ENCODE results near the gene LRRC25. TPM values are rescaled to one million over a fixed set of nuclear protein-coding genes. Genes with fewer than 3 reads are reported as not detected.
A peak's percentile ranks its signal among the peaks of the same experiment; 100 is the strongest.

Gene LRRC25
- total RNA-seq, 1 experiment from 2014 or later, result not detected

- intact Hi-C loops (cut with micrococcal nuclease; ENCODE audit: unreplicated experiment), result no loop called here
- no TSS peak for BruUV-seq (replicated peaks)
- peaks cover 11% of the 10 kb centered on the region for H3K36me3 ChIP-seq (ENCODE audit: control insufficient read depth, insufficient read depth, low read length)
- Mint-ChIP-seq H3K27ac (ENCODE audit: unreplicated experiment) (peak overlapping the region; percentile 15), H3K27me3 (ENCODE audit: insufficient read depth, unreplicated experiment) (no peaks in the 10 kb centered on the region), H3K9me3 (ENCODE audit: unreplicated experiment) (no peaks in the 10 kb centered on the region), H3K4me3 (ENCODE audit: unreplicated experiment) (peak overlapping the region; percentile 53), H3K4me1 (ENCODE audit: low read depth, unreplicated experiment) (peaks cover 6% of the 10 kb centered on the region), H3K36me3 (ENCODE audit: insufficient read depth, unreplicated experiment) (peaks cover 64% of the 10 kb centered on the region)
- POLR2A ChIA-PET, result interaction anchor here (2.1 kb wide), 1 partner anchor 9 kb away, joined by 9 read pairs; no protein-coding TSS in a partner anchor
- no peaks in the 10 kb centered on the region for H3K9me3 ChIP-seq
- no peaks in the 10 kb centered on the region for H3K27me3 ChIP-seq (replicated peaks; ENCODE audit: control insufficient read depth, insufficient read depth, low read length)
- no peak for TF ChIP-seq CTCF (IDR thresholded peaks at IDR 0.05; ENCODE audit: insufficient read depth in 1 of 2, low read depth in 1 of 2, low read length in 1 of 2, severe bottlenecking in 1 of 2, unreplicated experiment in 1 of 2)
- no peak overlapping the region for H3K4me3 ChIP-seq (ENCODE audit: low read depth, low read length)
- CTCF ChIA-PET, result interaction anchor here (0.9 to 2.2 kb wide), 2 partner anchors 12 to 21 kb away, joined by 3 to 7 read pairs; no protein-coding TSS in a partner anchor
- H3K4me1 ChIP-seq, result peaks cover 20% of the 10 kb centered on the region
- DNase-seq, result no peak
These were observed 7.7 kb downstream of the LRRC25 start for GRCh38 chr19:18389726-18390064.

- Histone ChIP-seq H3K9me3 (no peaks in the 10 kb centered on the region), H3K27me3 (replicated peaks; ENCODE audit: control insufficient read depth, insufficient read depth, low read length) (no peaks in the 10 kb centered on the region), H3K4me3 (ENCODE audit: low read depth, low read length) (no peak overlapping the region), H3K4me1 (peaks cover 24% of the 10 kb centered on the region), H3K36me3 (ENCODE audit: control insufficient read depth, insufficient read depth, low read length) (peaks cover 11% of the 10 kb centered on the region)
- BruUV-seq (replicated peaks), result no TSS peak
- intact Hi-C loops (cut with micrococcal nuclease; ENCODE audit: unreplicated experiment), result no loop called here
- no peak for TF ChIP-seq CTCF (IDR thresholded peaks at IDR 0.05; ENCODE audit: insufficient read depth in 1 of 2, low read depth in 1 of 2, low read length in 1 of 2, severe bottlenecking in 1 of 2, unreplicated experiment in 1 of 2)
- Mint-ChIP-seq H3K4me3 (ENCODE audit: unreplicated experiment) (peak overlapping the region; percentile 53), H3K36me3 (ENCODE audit: insufficient read depth, unreplicated experiment) (peaks cover 64% of the 10 kb centered on the region), H3K9me3 (ENCODE audit: unreplicated experiment) (no peaks in the 10 kb centered on the region), H3K27me3 (ENCODE audit: insufficient read depth, unreplicated experiment) (no peaks in the 10 kb centered on the region), H3K27ac (ENCODE audit: unreplicated experiment) (peak overlapping the region; percentile 15), H3K4me1 (ENCODE audit: low read depth, unreplicated experiment) (peaks cover 6% of the 10 kb centered on the region)
- ChIA-PET POLR2A (interaction anchor here (0.7 to 2.1 kb wide), 2 partner anchors 9 to 21 kb away, joined by 3 to 9 read pairs; no protein-coding TSS in a partner anchor), CTCF (interaction anchor here (0.6 kb wide), 1 partner anchor 567 kb away, joined by 3 read pairs; no protein-coding TSS in a partner anchor)
- no peak for DNase-seq
These were observed 8.3 kb downstream of the LRRC25 start for GRCh38 chr19:18388960-18389725.

- DNase-seq, result no peak
- peaks cover 11% of the 10 kb centered on the region for H3K36me3 ChIP-seq (ENCODE audit: control insufficient read depth, insufficient read depth, low read length)
- no peaks in the 10 kb centered on the region for H3K27me3 Mint-ChIP-seq (ENCODE audit: insufficient read depth, unreplicated experiment)
- ChIA-PET CTCF (interaction anchor here (0.6 to 0.7 kb wide), 7 partner anchors 24 to 568 kb away, joined by 3 to 6 read pairs (median 3); no protein-coding TSS in a partner anchor), POLR2A (interaction anchor here (0.7 to 0.8 kb wide), 2 partner anchors 20 to 107 kb away, joined by 3 to 4 read pairs; no protein-coding TSS in a partner anchor)
- no peak overlapping the region for H3K27ac Mint-ChIP-seq (ENCODE audit: unreplicated experiment)
- intact Hi-C loops (cut with micrococcal nuclease; ENCODE audit: unreplicated experiment), result no loop called here
- H3K4me3 ChIP-seq (ENCODE audit: low read depth, low read length), result peak overlapping the region; percentile 76
- H3K4me1 Mint-ChIP-seq (ENCODE audit: low read depth, unreplicated experiment), result peaks cover 6% of the 10 kb centered on the region
- no peaks in the 10 kb centered on the region for H3K9me3 Mint-ChIP-seq (ENCODE audit: unreplicated experiment)
- H3K4me3 Mint-ChIP-seq (ENCODE audit: unreplicated experiment), result peak overlapping the region; percentile 85
- TF ChIP-seq CTCF (IDR thresholded peaks at IDR 0.05; ENCODE audit: insufficient read depth in 1 of 2, low read depth in 1 of 2, low read length in 1 of 2, severe bottlenecking in 1 of 2, unreplicated experiment in 1 of 2), result peak; percentile 36 to 73
- no peaks in the 10 kb centered on the region for H3K9me3 ChIP-seq
- no peaks in the 10 kb centered on the region for H3K27me3 ChIP-seq (replicated peaks; ENCODE audit: control insufficient read depth, insufficient read depth, low read length)
- H3K36me3 Mint-ChIP-seq (ENCODE audit: insufficient read depth, unreplicated experiment), result peaks cover 64% of the 10 kb centered on the region
- BruUV-seq (replicated peaks), result no TSS peak
- H3K4me1 ChIP-seq, result peaks cover 24% of the 10 kb centered on the region
These were observed 9.1 kb downstream of the LRRC25 start for GRCh38 chr19:18388100-18388959.

All from Caco-2 (cell line).